ENCODE results near the gene TXNL4A.

Gene TXNL4A

GRCh38 chr18:79921984-79922965 is 66.1 kb downstream of the TXNL4A start:
- POLR2A ChIA-PET = no interaction called here
- no peak overlapping the region for H3K27ac ChIP-seq (ENCODE audit: extremely low read depth, low read depth, low read length)
- H3K4me3 ChIP-seq (ENCODE audit: low read depth, low read length) = no peak overlapping the region
- H3K4me1 ChIP-seq (ENCODE audit: control insufficient read depth, insufficient read depth, low read length) = no peaks in the 10 kb centered on the region
- CTCF ChIA-PET = no interaction called here
- no peak for TF ChIP-seq ZNF571 (tag by site-specific recombination; IDR thresholded peaks at IDR 0.05)
- no peak for TF ChIP-seq ZNF302 (tag by site-specific recombination; IDR thresholded peaks at IDR 0.05; ENCODE audit: low read depth)
- no peak for TF ChIP-seq TCF7L2 (IDR thresholded peaks at IDR 0.05; ENCODE audit: borderline replicate concordance, low read depth, low read length)
- no peak for TF ChIP-seq KLF1 (tag by site-specific recombination; IDR thresholded peaks at IDR 0.05)
- TF ChIP-seq ZNF449 (tag by site-specific recombination; IDR thresholded peaks at IDR 0.05) = no peak
- TF ChIP-seq ZNF112 (tag by site-specific recombination; IDR thresholded peaks at IDR 0.05) = no peak
- no peak for TF ChIP-seq ZNF529 (tag by site-specific recombination; IDR thresholded peaks at IDR 0.05; ENCODE audit: insufficient replicate concordance)
- TF ChIP-seq PRDM2 (tag by site-specific recombination; IDR thresholded peaks at IDR 0.05; ENCODE audit: borderline replicate concordance) = no peak
- no peak for TF ChIP-seq ZNF768 (tag by site-specific recombination; IDR thresholded peaks at IDR 0.05)
- TF ChIP-seq ZNF654 (tag by site-specific recombination; IDR thresholded peaks at IDR 0.05; ENCODE audit: low read depth) = no peak
- no peak for TF ChIP-seq ZNF133 (tag by site-specific recombination; IDR thresholded peaks at IDR 0.05)
- no peak for TF ChIP-seq ZNF558 (tag by site-specific recombination; IDR thresholded peaks at IDR 0.05)
- no peak for TF ChIP-seq ZNF785 (tag by site-specific recombination; IDR thresholded peaks at IDR 0.05)
- TF ChIP-seq ZNF37A (tag by site-specific recombination; IDR thresholded peaks at IDR 0.05) = no peak
- no peak for TF ChIP-seq ZNF211 (tag by site-specific recombination; IDR thresholded peaks at IDR 0.05; ENCODE audit: low read depth)
- TF ChIP-seq ATF2 (tag by site-specific recombination; IDR thresholded peaks at IDR 0.05; ENCODE audit: low read depth) = no peak
- no peak for TF ChIP-seq ZNF777 (tag by site-specific recombination; IDR thresholded peaks at IDR 0.05; ENCODE audit: borderline replicate concordance)
- H3K36me3 ChIP-seq (ENCODE audit: control insufficient read depth in 2 of 2, insufficient read depth in 1 of 2, low read length in 2 of 2) = peaks cover 4 to 13% of the 10 kb centered on the region in 2 experiments; a peak in 2 of 3 replicates
- H3K9me3 ChIP-seq (ENCODE audit: control insufficient read depth, insufficient read depth, low read depth, low read length) = no peaks in the 10 kb centered on the region

Data from HEK293 (cell line).